SK-N-SH (cell line): ENCODE measurements around the gene CPZ. TPM values are rescaled to one million over a fixed set of nuclear protein-coding genes. Genes with fewer than 3 reads are reported as not detected.

Experiments
- CTCF ChIA-PET: fragments of 300-600, 350-600 bp; formaldehyde crosslinking; extraction: SDS; loops from one replicate; lab custom pipeline; 2021; lab: Yijun Ruan, JAX
- POLR2A ChIA-PET: fragments of 350-600 bp; sonication (Branson Sonifier 250); formaldehyde crosslinking; extraction: SDS; loops from one replicate; lab custom pipeline; 2020; ENCODE audit warnings: antibody characterized with exemption, inconsistent platforms; lab: Yijun Ruan, JAX
- DNase-seq: peaks from one replicate; pipeline ENCODE4 v3.0.0; 2012
- H2AFZ ChIP-seq: fragments of 200-600 bp; sonication (generic); 2 replicates; pipeline ENCODE4 v1.8.1; 2016; ENCODE audit warnings: antibody characterized with exemption, mild to moderate bottlenecking, low read depth
- H3F3A ChIP-seq: fragments of 200-600 bp; sonication (generic); replicated peaks from 2 replicates; pipeline ENCODE3; 2016; ENCODE audit warnings: antibody characterized with exemption, mild to moderate bottlenecking; ENCODE audit not compliant: insufficient read depth
- H3K27ac ChIP-seq, 2 experiments: fragments of 200-500 bp in 1 of 2; fragments of 200-600 bp in 1 of 2; sonication (Bioruptor generic) in 1 of 2; sonication (generic), shearing (Covaris generic) in 1 of 2; 2 replicates each; pipeline versions ENCODE4 v1.5.1 to v1.6.1; 2014 to 2016; ENCODE audit warnings: low read depth in 2 of 2, inconsistent platforms in 1 of 2, low read length in 1 of 2, mild to moderate bottlenecking in 1 of 2, mixed read lengths in 1 of 2
- H3K27me3 ChIP-seq: fragments of 200-600 bp; sonication (generic), shearing (Covaris generic); 2 replicates; pipeline ENCODE4 v1.6.1; 2016; ENCODE audit warnings: mixed run types; ENCODE audit not compliant: insufficient read depth
- H3K36me3 ChIP-seq, 2 experiments: fragments of 200-500 bp in 1 of 2; fragments of 200-600 bp in 1 of 2; sonication (Bioruptor generic) in 1 of 2; sonication (generic) in 1 of 2; replicated peaks in 1 of 2; 2 replicates each; pipeline versions ENCODE3 to v1.5.1; 2014 to 2016; ENCODE audit warnings: low read length in 1 of 2, mild to moderate bottlenecking in 1 of 2; ENCODE audit not compliant: insufficient read depth in 2 of 2, control insufficient read depth in 1 of 2
- H3K4me1 ChIP-seq, 2 experiments: fragments of 200-500 bp in 1 of 2; fragments of 200-600 bp in 1 of 2; sonication (Bioruptor generic) in 1 of 2; sonication (generic), shearing (Covaris generic) in 1 of 2; 2 replicates each; pipeline versions ENCODE4 v1.5.1 to v1.6.1; 2014 to 2016; ENCODE audit warnings: low read depth in 1 of 2, low read length in 1 of 2, mixed run types in 1 of 2; ENCODE audit not compliant: insufficient read depth in 2 of 2, control insufficient read depth in 1 of 2
- H3K4me2 ChIP-seq: fragments of 200-600 bp; sonication (generic), shearing (Covaris generic); 2 replicates; pipeline ENCODE4 v1.6.1; 2017; ENCODE audit warnings: mixed run types
- H3K4me3 ChIP-seq, 2 experiments: fragments of 200-500 bp in 1 of 2; fragments of 200-600 bp in 1 of 2; sonication (Bioruptor generic) in 1 of 2; sonication (generic), shearing (Covaris generic) in 1 of 2; 2 replicates each; pipeline versions ENCODE4 v1.5.1 to v1.8.1; 2014 to 2016; ENCODE audit warnings: low read depth in 2 of 2, inconsistent platforms in 1 of 2, low read length in 1 of 2, mild to moderate bottlenecking in 1 of 2, mixed read lengths in 1 of 2, moderate library complexity in 1 of 2
- H3K79me2 ChIP-seq: fragments of 200-600 bp; sonication (generic); 2 replicates; pipeline ENCODE4 v1.8.1; 2017; ENCODE audit warnings: mild to moderate bottlenecking; ENCODE audit not compliant: insufficient read depth
- H3K9ac ChIP-seq: fragments of 200-600 bp; sonication (generic); 2 replicates; pipeline ENCODE4 v1.6.1; 2017; ENCODE audit warnings: mixed run types
- H3K9me2 ChIP-seq: fragments of 200-600 bp; sonication (generic); 2 replicates; pipeline ENCODE4 v1.6.1; 2017; ENCODE audit warnings: mixed run types
- H3K9me3 ChIP-seq: fragments of 200-600 bp; sonication (generic); 2 replicates; pipeline ENCODE4 v1.6.1; 2017; ENCODE audit warnings: mixed run types, mild to moderate bottlenecking, moderate library complexity
- H4K20me1 ChIP-seq: fragments of 200-600 bp; sonication (generic); 2 replicates; pipeline ENCODE4 v1.6.1; 2017; ENCODE audit warnings: mild to moderate bottlenecking, mixed run types; ENCODE audit not compliant: insufficient read depth
- CHD2 ChIP-seq: fragments of 150-350 bp; IDR thresholded peaks from 2 replicates; pipeline ENCODE4 v1.6.1; 2018; ENCODE audit warnings: low read length; ENCODE audit not compliant: partially characterized antibody
- EZH2phosphoT487 ChIP-seq: fragments of 200-600 bp; sonication (generic); IDR thresholded peaks from 2 replicates; pipeline ENCODE4 v1.6.1; 2017; ENCODE audit warnings: low read depth, mixed run types, mild to moderate bottlenecking, antibody characterized with exemption, moderate library complexity, borderline replicate concordance
- FOXJ3 ChIP-seq: sonication (generic); formaldehyde crosslinking; IDR thresholded peaks from 2 replicates; pipeline ENCODE4 v1.5.1; 2020; ENCODE audit warnings: mild to moderate bottlenecking, missing genetic modification reagents
- GABPA ChIP-seq: IDR thresholded peaks from 2 replicates; pipeline ENCODE4 v1.4.0; 2012; ENCODE audit warnings: low read depth, mild to moderate bottlenecking
- GATA2 ChIP-seq: sonication (generic); formaldehyde crosslinking; IDR thresholded peaks from 2 replicates; pipeline ENCODE4 v1.5.0; 2020; ENCODE audit warnings: mild to moderate bottlenecking, missing genetic modification reagents
- JUND ChIP-seq: IDR thresholded peaks from 2 replicates; pipeline ENCODE4 v1.4.0; 2012
- MEF2A ChIP-seq: IDR thresholded peaks from 2 replicates; pipeline ENCODE4 v1.4.0; 2012; ENCODE audit warnings: low read depth, borderline replicate concordance
- MXI1 ChIP-seq: IDR thresholded peaks from 2 replicates; pipeline ENCODE4 v1.6.1; 2012; ENCODE audit warnings: mild to moderate bottlenecking, low read depth, low read length, improper control_type of control experiment
- RFX5 ChIP-seq: IDR thresholded peaks from 2 replicates; pipeline ENCODE4 v1.6.1; 2012; ENCODE audit warnings: mild to moderate bottlenecking, improper control_type of control experiment, low read length
- SIN3A ChIP-seq: IDR thresholded peaks from 2 replicates; pipeline ENCODE4 v1.6.1; 2012; ENCODE audit warnings: low read depth, mild to moderate bottlenecking, low read length, moderate library complexity, borderline replicate concordance
- SMC3 ChIP-seq: IDR thresholded peaks from 2 replicates; pipeline ENCODE4 v1.6.1; 2012; ENCODE audit warnings: low read depth, low read length, improper control_type of control experiment
- WGBS: methylation state at CpG from one replicate; pipeline ENCODE4 v1.1.6; 2017; ENCODE audit warnings: low lambda C conversion rate; 5-methylcytosine and 5-hydroxymethylcytosine counted together
- polyA plus RNA-seq, 3 experiments: library from polyadenylated mRNA; depleted of rRNA; stranded (reverse); fragments of >200 nt; gene quantifications; 2 replicates each; pipeline ENCODE4 v1.2.3, GENCODE V29; 2012
- TF ChIP-seq, protein P1 (sequence below): fragments of 150-350 bp; IDR thresholded peaks from 2 replicates; pipeline ENCODE4 v1.6.1; 2016; ENCODE audit warnings: mild to moderate bottlenecking, low read depth, low read length

Gene CPZ
- polyA plus RNA-seq, 1 of the 3 experiments (the other 2 are of a cell fraction): not detected

DNA sequence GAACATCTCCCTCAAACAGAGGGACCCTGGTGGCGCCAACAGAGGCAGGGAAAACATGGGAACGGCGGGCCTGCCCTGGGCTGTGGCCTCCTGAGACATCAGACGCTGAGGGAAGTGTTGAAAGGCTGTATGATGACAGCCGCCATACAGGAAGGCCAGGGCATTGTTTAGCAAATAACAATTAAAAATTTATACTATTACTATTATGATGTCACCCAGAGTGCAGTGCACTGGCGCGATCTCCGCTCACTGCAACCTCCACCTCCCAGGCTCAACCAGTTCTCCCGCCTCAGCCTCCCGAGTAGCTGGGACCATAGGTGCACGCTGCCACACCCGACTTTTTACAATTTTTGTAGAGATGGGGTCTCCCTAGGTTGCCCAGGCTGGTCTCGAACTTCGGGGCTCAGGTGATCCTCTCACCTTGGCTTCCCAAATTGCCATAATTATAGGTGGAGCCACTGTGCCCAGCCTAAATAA lies 54.6 kb downstream of the CPZ start:
- TF ChIP-seq CHD2 (no peak), GABPA (no peak), RFX5 (no peak)
- TF ChIP-seq, all 33 proteins: peak for 0
- Histone ChIP-seq H3K79me2 (no peaks in the 10 kb centered on the region), H3F3A (no peaks in the 10 kb centered on the region), H3K9ac (no peak overlapping the region), H3K36me3 (no peaks in the 10 kb centered on the region), H3K4me3 (no peak overlapping the region), H3K4me2 (no peak overlapping the region), H3K27me3 (no peaks in the 10 kb centered on the region), H3K27ac (no peak overlapping the region), H3K9me2 (no peaks in the 10 kb centered on the region), H4K20me1 (no peaks in the 10 kb centered on the region), H3K9me3 (no peaks in the 10 kb centered on the region), H3K4me1 (no peaks in the 10 kb centered on the region), H2AFZ (no peak overlapping the region)
- CTCF ChIA-PET: interaction anchor here (1.5 kb wide), 1 partner anchor 40 kb away, joined by 5 read pairs; no protein-coding TSS in a partner anchor
- no peak for DNase-seq
- 50% methylated on average over 14 of the region's 14 CpGs for WGBS
- POLR2A ChIA-PET: no interaction called here

DNA sequence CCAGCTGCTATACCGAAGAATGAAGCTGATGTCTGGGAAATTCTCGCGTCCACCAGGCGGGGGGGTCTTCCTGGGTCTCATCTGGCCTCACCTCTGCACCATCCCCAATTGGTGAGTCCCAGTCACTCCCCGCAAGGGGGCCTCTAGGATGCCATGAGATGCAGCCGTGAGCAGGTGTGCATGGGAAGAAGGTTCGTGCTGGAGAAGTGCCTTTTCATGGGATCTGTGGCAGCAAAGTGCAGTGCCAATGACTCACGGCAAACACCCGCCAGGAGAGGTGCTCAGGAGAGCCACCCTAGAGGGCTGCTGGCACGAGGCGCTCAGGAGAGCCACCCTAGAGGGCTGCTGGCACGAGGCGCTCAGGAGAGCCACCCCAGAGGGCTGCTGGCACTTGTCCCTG lies 55.1 kb downstream of the CPZ start:
- no peak overlapping the region for H3K4me3 ChIP-seq
- CTCF ChIA-PET: interaction anchor here (1.5 kb wide), 1 partner anchor 40 kb away, joined by 5 read pairs; no protein-coding TSS in a partner anchor
- H2AFZ ChIP-seq: no peak overlapping the region
- WGBS: 19% methylated on average over 7 of the region's 13 CpGs
- POLR2A ChIA-PET: no interaction called here
- TF ChIP-seq JUND: no peak
- no peak overlapping the region for H3K9ac ChIP-seq
- H3K9me3 ChIP-seq: no peaks in the 10 kb centered on the region
- no peaks in the 10 kb centered on the region for H3K4me1 ChIP-seq
- DNase-seq: no peak
- no peaks in the 10 kb centered on the region for H3K79me2 ChIP-seq
- no peaks in the 10 kb centered on the region for H4K20me1 ChIP-seq
- no peaks in the 10 kb centered on the region for H3K27me3 ChIP-seq
- no peak overlapping the region for H3K4me2 ChIP-seq
- no peaks in the 10 kb centered on the region for H3K36me3 ChIP-seq
- no peak overlapping the region for H3K27ac ChIP-seq
- no peaks in the 10 kb centered on the region for H3K9me2 ChIP-seq
- H3F3A ChIP-seq: no peaks in the 10 kb centered on the region

DNA sequence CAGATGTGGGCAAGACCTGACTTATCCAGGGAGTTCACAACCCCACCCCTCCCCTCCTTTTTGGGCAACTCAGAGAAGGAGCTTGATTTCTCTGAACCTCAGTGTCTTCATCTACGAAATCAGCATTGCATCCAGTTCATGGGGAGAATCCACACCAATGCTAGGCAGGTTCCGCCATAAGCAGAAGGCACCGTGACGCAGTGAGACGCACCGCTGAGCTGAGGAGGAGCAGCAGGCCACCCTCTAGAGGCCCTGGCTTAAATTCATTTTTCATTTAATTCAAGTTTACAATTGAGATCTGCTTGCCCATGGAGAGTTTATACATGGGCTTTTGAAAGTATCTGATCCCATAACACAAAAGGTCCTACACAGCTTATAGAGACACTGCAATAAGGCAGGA lies 55.7 kb downstream of the CPZ start:
- Histone ChIP-seq H3K79me2 (no peaks in the 10 kb centered on the region), H3K9ac (no peak overlapping the region), H4K20me1 (no peaks in the 10 kb centered on the region), H3K4me1 (no peaks in the 10 kb centered on the region), H3K27me3 (no peaks in the 10 kb centered on the region), H3K9me2 (no peaks in the 10 kb centered on the region), H3K27ac (no peak overlapping the region), H2AFZ (no peak overlapping the region), H3K36me3 (no peaks in the 10 kb centered on the region), H3F3A (no peaks in the 10 kb centered on the region), H3K4me3 (no peak overlapping the region), H3K9me3 (no peaks in the 10 kb centered on the region), H3K4me2 (no peak overlapping the region)
- TF ChIP-seq EZH2phosphoT487 (no peak), MXI1 (no peak), MEF2A (no peak), SMC3 (no peak), GATA2 (CRISPR knock-in tag) (no peak), SIN3A (no peak), FOXJ3 (CRISPR knock-in tag) (no peak)
- TF ChIP-seq, protein P1, sequence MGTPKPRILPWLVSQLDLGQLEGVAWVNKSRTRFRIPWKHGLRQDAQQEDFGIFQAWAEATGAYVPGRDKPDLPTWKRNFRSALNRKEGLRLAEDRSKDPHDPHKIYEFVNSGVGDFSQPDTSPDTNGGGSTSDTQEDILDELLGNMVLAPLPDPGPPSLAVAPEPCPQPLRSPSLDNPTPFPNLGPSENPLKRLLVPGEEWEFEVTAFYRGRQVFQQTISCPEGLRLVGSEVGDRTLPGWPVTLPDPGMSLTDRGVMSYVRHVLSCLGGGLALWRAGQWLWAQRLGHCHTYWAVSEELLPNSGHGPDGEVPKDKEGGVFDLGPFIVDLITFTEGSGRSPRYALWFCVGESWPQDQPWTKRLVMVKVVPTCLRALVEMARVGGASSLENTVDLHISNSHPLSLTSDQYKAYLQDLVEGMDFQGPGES: no peak
- POLR2A ChIA-PET: no interaction called here
- no peak for DNase-seq
- CTCF ChIA-PET: interaction anchor here (1.1 to 1.5 kb wide), 2 partner anchors 11 to 41 kb away, joined by 3 to 5 read pairs; no protein-coding TSS in a partner anchor
- 69% methylated on average over 6 of the region's 6 CpGs for WGBS
